Endothelial cell of umbilical vein (primary cell): Measurements from ENCODE around the gene ETV7. TPM values are rescaled to one million over a fixed set of nuclear protein-coding genes. Genes with fewer than 3 reads are reported as not detected.

Source experiments
- BruUV-seq: library from RNA; stranded (reverse); fragments of 400-500 nt; replicated peaks from 2 replicates; lab custom pipeline; 2021; lab: Mats Ljungman, UMichigan
- CTCF ChIA-PET: fragments of 300-600, 350-600 bp; sonication (Branson Sonifier 250); formaldehyde crosslinking; loops from one replicate; lab custom pipeline; 2021; ENCODE audit warnings: antibody characterized with exemption, inconsistent platforms; lab: Charles Lee
- POLR2A ChIA-PET: fragments of 300-600, 350-600 bp; sonication (Branson Sonifier 250); formaldehyde crosslinking; loops from one replicate; lab custom pipeline; 2021; ENCODE audit warnings: antibody characterized with exemption, inconsistent platforms; lab: Charles Lee
- DNase-seq: peaks from one replicate; pipeline ENCODE4 v3.0.0-alpha.2; 2011; ENCODE audit warnings: low read depth, low spot score
- FAIRE-seq: peaks from 2 replicates; lab custom pipeline; 2011; peaks lifted over from hg19 to GRCh38; lab: Jason Lieb, UNC
- H2AFZ ChIP-seq: 2 replicates; pipeline ENCODE4 v1.6.0; 2012; ENCODE audit warnings: low read depth, low read length, control low read depth, inconsistent platforms
- H3K27ac ChIP-seq: 2 replicates; pipeline ENCODE4 v1.5.1; 2011; ENCODE audit warnings: low read depth, mild to moderate bottlenecking, control low read depth, low read length, moderate library complexity; ENCODE audit not compliant: insufficient read depth
- H3K27me3 ChIP-seq, 2 experiments: 2 replicates each; pipeline versions ENCODE4 v1.6.0 to v1.6.1; 2011; ENCODE audit warnings: low read length in 2 of 2, mixed read lengths in 1 of 2; ENCODE audit not compliant: control insufficient read depth in 2 of 2, insufficient read depth in 2 of 2
- H3K36me3 ChIP-seq, 2 experiments: 2 replicates in 1 of 2; 3 replicates in 1 of 2; pipeline ENCODE4 v1.5.1; 2011; ENCODE audit warnings: low read length in 2 of 2, mild to moderate bottlenecking in 1 of 2, moderate library complexity in 1 of 2; ENCODE audit not compliant: control insufficient read depth in 2 of 2, insufficient read depth in 2 of 2; ENCODE audit errors: extremely low read depth in 1 of 2
- H3K4me1 ChIP-seq: 3 replicates; pipeline ENCODE4 v1.5.1; 2011; ENCODE audit warnings: mild to moderate bottlenecking, low read length; ENCODE audit not compliant: control insufficient read depth, insufficient read depth; ENCODE audit errors: extremely low read depth
- H3K4me2 ChIP-seq: 2 replicates; pipeline ENCODE4 v1.6.1; 2011; ENCODE audit warnings: low read length, control low read depth, mixed read lengths; ENCODE audit not compliant: insufficient read depth
- H3K4me3 ChIP-seq, 3 experiments: fragments of 200-600 bp in 1 of 3; sonication (generic), shearing (Covaris generic) in 1 of 3; replicated peaks in 1 of 3; 2 replicates each; pipeline ENCODE4 v1.5.1; 2011 to 2016; ENCODE audit warnings: control low read depth in 3 of 3, low read length in 3 of 3, mild to moderate bottlenecking in 2 of 3, inconsistent platforms in 1 of 3, low read depth in 1 of 3, moderate library complexity in 1 of 3; ENCODE audit not compliant: insufficient read depth in 1 of 3
- H3K79me2 ChIP-seq: 2 replicates; pipeline ENCODE4 v1.6.0; 2012; ENCODE audit warnings: low read length, inconsistent platforms; ENCODE audit not compliant: control insufficient read depth, insufficient read depth
- H3K9ac ChIP-seq: replicated peaks from 2 replicates; pipeline ENCODE3; 2011; ENCODE audit warnings: low read length, control low read depth; ENCODE audit not compliant: insufficient read depth; ENCODE audit errors: extremely low read depth
- H3K9me1 ChIP-seq: replicated peaks from 3 replicates; pipeline ENCODE4 v1.6.0; 2011; ENCODE audit warnings: mild to moderate bottlenecking, low read length; ENCODE audit not compliant: control insufficient read depth, insufficient read depth; ENCODE audit errors: extremely low read depth
- H3K9me3 ChIP-seq: replicated peaks from 2 replicates; pipeline ENCODE4 v1.5.1; 2012; ENCODE audit warnings: low read length, inconsistent platforms; ENCODE audit not compliant: control insufficient read depth, insufficient read depth
- H4K20me1 ChIP-seq: replicated peaks from 2 replicates; pipeline ENCODE3; 2011; ENCODE audit warnings: mild to moderate bottlenecking, low read length; ENCODE audit not compliant: control insufficient read depth, insufficient read depth; ENCODE audit errors: extremely low read depth
- CTCF ChIP-seq, 2 donors: IDR thresholded peaks; 1 replicate in 1 of 2; 2 replicates in 1 of 2; pipeline ENCODE4 v1.5.1; 2011; ENCODE audit warnings: low read length in 2 of 2, mild to moderate bottlenecking in 2 of 2, moderate library complexity in 2 of 2, control low read depth in 1 of 2, inconsistent platforms in 1 of 2, low read depth in 1 of 2; ENCODE audit not compliant: insufficient read depth in 1 of 2; ENCODE audit errors: extremely low read depth in 1 of 2
- EZH2 ChIP-seq: IDR thresholded peaks from 2 replicates; pipeline ENCODE4 v1.6.1; 2012; ENCODE audit warnings: borderline replicate concordance, low read depth, mild to moderate bottlenecking, moderate library complexity, low read length, inconsistent platforms; ENCODE audit not compliant: severe bottlenecking
- FOS ChIP-seq: IDR thresholded peaks from 2 replicates; pipeline ENCODE4 v1.6.1; 2011; ENCODE audit warnings: mild to moderate bottlenecking, low read length, moderate library complexity, borderline replicate concordance; ENCODE audit not compliant: insufficient read depth
- GATA2 ChIP-seq: IDR thresholded peaks from 2 replicates; pipeline ENCODE4 v1.7.0; 2011; ENCODE audit warnings: low read depth, mild to moderate bottlenecking, moderate library complexity, mixed read lengths, low read length; ENCODE audit not compliant: insufficient read length, insufficient read depth
- JUN ChIP-seq: IDR thresholded peaks from 2 replicates; pipeline ENCODE4 v1.6.1; 2011; ENCODE audit warnings: borderline replicate concordance, low read depth; ENCODE audit not compliant: insufficient read length, insufficient read depth
- MAX ChIP-seq: IDR thresholded peaks from 2 replicates; pipeline ENCODE4 v1.6.1; 2011; ENCODE audit not compliant: insufficient read depth, insufficient read length
- MYC ChIP-seq: IDR thresholded peaks from one replicate; pipeline ENCODE4 v1.6.1; 2011; ENCODE audit warnings: mild to moderate bottlenecking, low read depth, low read length
- POLR2A ChIP-seq: IDR thresholded peaks from 2 replicates; pipeline ENCODE4 v1.6.1; 2012; ENCODE audit warnings: low read depth, mild to moderate bottlenecking, control low read depth, low read length
- POLR2AphosphoS5 ChIP-seq: IDR thresholded peaks from 2 replicates; pipeline ENCODE4 v1.6.1; 2012; ENCODE audit warnings: low read depth, mild to moderate bottlenecking, control low read depth, low read length, moderate library complexity; ENCODE audit not compliant: insufficient read depth
- dilution Hi-C: fragments of 300-500 bp; cut with MboI; formaldehyde crosslinking; loops from one replicate; pipeline ENCODE4 v1.15.0; 2019; ENCODE audit warnings: low sequenced_read_pairs; ENCODE audit not compliant: extremely low pct_ligation_motif_present
- intact Hi-C: fragments of 100-400 bp; cut with micrococcal nuclease; formaldehyde crosslinking; loops from one replicate; pipeline ENCODE4 v1.10.0; 2022
- polyA plus RNA-seq, 4 experiments: library from polyadenylated mRNA; depleted of rRNA in 3 of 4; stranded (reverse) in 3 of 4; unstranded in 1 of 4; fragments of >200 nt; gene quantifications; 2 replicates each; pipeline versions ENCODE4 v1.2.1 to v1.2.3, GENCODE V29; 2011 to 2012; ENCODE audit warnings: missing spikeins in 1 of 4
- total RNA-seq: library from RNA; stranded (reverse); gene quantifications from 2 replicates; pipeline ENCODE4 v1.2.3, GENCODE V29; 2021

ETV7 gene
- total and polyA plus RNA-seq, 2 donors (not counting 3 experiments of a cell fraction or from before 2014, with no cell fraction given): 0.23 to 0.58 TPM

GRCh38 chr6:36347621-36348020 lies 39.8 kb downstream of the ETV7 start:
- no peaks in the 10 kb centered on the region for H4K20me1 ChIP-seq
- BruUV-seq: no TSS peak
- DNase-seq: no peak
- H3K36me3 ChIP-seq: no peaks in the 10 kb centered on the region
- H2AFZ ChIP-seq: no peak overlapping the region
- no peak overlapping the region for H3K4me2 ChIP-seq
- no peak overlapping the region for H3K27ac ChIP-seq
- CTCF ChIA-PET: interaction anchor here (1.0 to 13.2 kb wide), 3 partner anchors 12 to 20 kb away, joined by 3 to 373 read pairs (median 4); no protein-coding TSS in a partner anchor
- H3K27me3 ChIP-seq: peaks cover 4 to 23% of the 10 kb centered on the region in 2 experiments
- H3K4me3 ChIP-seq: no peak overlapping the region
- intact Hi-C loops: no loop called here
- H3K79me2 ChIP-seq: no peaks in the 10 kb centered on the region
- POLR2A ChIA-PET: no interaction called here
- peaks cover 31% of the 10 kb centered on the region for H3K4me1 ChIP-seq
- dilution Hi-C loops: no loop called here
- no peak for FAIRE-seq
- H3K9ac ChIP-seq: no peak overlapping the region
- TF ChIP-seq CTCF (IDR thresholded peaks at IDR 0.05; ENCODE audit: extremely low read depth in 1 of 2, insufficient read depth in 1 of 2, low read depth in 1 of 2, low read length in 2 of 2): no peak
- TF ChIP-seq FOS: no peak
- no peak for TF ChIP-seq POLR2A
- no peak for TF ChIP-seq MAX
- H3K9me3 ChIP-seq: no peaks in the 10 kb centered on the region
- H3K9me1 ChIP-seq: no peaks in the 10 kb centered on the region

GRCh38 chr6:36346486-36347273 lies 40.8 kb downstream of the ETV7 start:
- H3K9me1 ChIP-seq: no peaks in the 10 kb centered on the region
- no peak overlapping the region for H3K4me2 ChIP-seq
- no peaks in the 10 kb centered on the region for H3K79me2 ChIP-seq
- dilution Hi-C loops (no loop called here), intact Hi-C loops (no loop called here)
- TF ChIP-seq POLR2AphosphoS5: no peak
- TF ChIP-seq CTCF (IDR thresholded peaks at IDR 0.05; ENCODE audit: extremely low read depth in 1 of 2, insufficient read depth in 1 of 2, low read depth in 1 of 2, low read length in 2 of 2): no peak
- TF ChIP-seq MYC: no peak
- TF ChIP-seq POLR2A: no peak
- TF ChIP-seq GATA2: no peak
- no peak for TF ChIP-seq JUN
- TF ChIP-seq FOS: no peak
- no peak for TF ChIP-seq EZH2
- no peak for TF ChIP-seq MAX
- H3K9me3 ChIP-seq: no peaks in the 10 kb centered on the region
- H3K9ac ChIP-seq: no peak overlapping the region
- CTCF ChIA-PET: interaction anchor here (1.0 to 13.2 kb wide), 3 partner anchors 13 to 44 kb away, joined by 3 to 373 read pairs (median 4); no protein-coding TSS in a partner anchor
- H3K36me3 ChIP-seq: no peaks in the 10 kb centered on the region
- H2AFZ ChIP-seq: no peak overlapping the region
- H3K27me3 ChIP-seq: peaks cover 8 to 28% of the 10 kb centered on the region in 2 experiments
- H3K4me1 ChIP-seq: peaks cover 28% of the 10 kb centered on the region
- no peak overlapping the region for H3K27ac ChIP-seq
- POLR2A ChIA-PET: no interaction called here
- no TSS peak for BruUV-seq
- no peaks in the 10 kb centered on the region for H4K20me1 ChIP-seq
- DNase-seq (no peak), FAIRE-seq (no peak)
- no peak overlapping the region for H3K4me3 ChIP-seq
